Measurements from ENCODE around the gene MTF2.

MTF2 gene

GRCh38 chr1:93180723-93181613 is 101.9 kb downstream of the MTF2 start, which contains the start of gene CCDC18:
Gene CCDC18, plus strand, starts transcription at chr1:93180724. Its CDS starts 2,638 bp downstream, at chr1:93183362.
- DNase-seq (ENCODE audit: low spot score in 2 of 2) (peak in 1 of 2 donors; percentile 63), ATAC-seq (replicated peaks; ENCODE audit: extremely low read depth, poor library complexity, severe bottlenecking) (peak; percentile 50)
- H3K36me3 Mint-ChIP-seq (ENCODE audit: insufficient read depth): peaks cover 14% of the 10 kb centered on the region
- H3K27me3 Mint-ChIP-seq: no peaks in the 10 kb centered on the region
- H3K9me3 Mint-ChIP-seq: no peaks in the 10 kb centered on the region
- peaks cover 55% of the 10 kb centered on the region for H3K4me1 Mint-ChIP-seq
- H3K27ac Mint-ChIP-seq (ENCODE audit: low read depth): peak within 1 kb of the TSS; percentile 96
- H3K4me3 Mint-ChIP-seq: peak within 1 kb of the TSS; percentile 89

GRCh38 chr1:93186667-93187066 is 107.6 kb downstream of the MTF2 start:
- Mint-ChIP-seq H3K4me1 (peaks cover 31% of the 10 kb centered on the region), H3K27me3 (no peaks in the 10 kb centered on the region), H3K27ac (ENCODE audit: low read depth) (no peak overlapping the region), H3K4me3 (no peak overlapping the region), H3K36me3 (ENCODE audit: insufficient read depth) (peaks cover 3% of the 10 kb centered on the region), H3K9me3 (no peaks in the 10 kb centered on the region)
- no peak for DNase-seq (ENCODE audit: low spot score in 2 of 2)
- ATAC-seq (replicated peaks; ENCODE audit: extremely low read depth, poor library complexity, severe bottlenecking): no peak
